BLaER1 (cell line): ENCODE results near the gene SEMA3A.
"Not testable (repeated sequence)": the region's sequence is repeated elsewhere in the genome, so short reads cannot be mapped to it uniquely, and the experiment has no call there.

Experiments
- H3K27ac ChIP-seq: shearing (Covaris generic); formaldehyde crosslinking; 2 replicates; pipeline ENCODE4 v1.8.1; 2022
- H3K27me3 ChIP-seq: shearing (Covaris generic); formaldehyde crosslinking; 2 replicates; pipeline ENCODE4 v1.8.1; 2022
- H3K36me3 ChIP-seq: shearing (Covaris generic); formaldehyde crosslinking; 2 replicates; pipeline ENCODE4 v1.8.1; 2022
- H3K4me1 ChIP-seq: shearing (Covaris generic); formaldehyde crosslinking; 2 replicates; pipeline ENCODE4 v1.8.1; 2022
- H3K4me2 ChIP-seq: shearing (Covaris generic); formaldehyde crosslinking; 2 replicates; pipeline ENCODE4 v1.8.1; 2022
- H3K4me3 ChIP-seq: shearing (Covaris generic); formaldehyde crosslinking; 2 replicates; pipeline ENCODE4 v1.8.1; 2022
- H3K9ac ChIP-seq: shearing (Covaris generic); formaldehyde crosslinking; 2 replicates; pipeline ENCODE4 v1.8.1; 2022
- H3K9me3 ChIP-seq: shearing (Covaris generic); formaldehyde crosslinking; 2 replicates; pipeline ENCODE4 v1.8.1; 2022
- H4K20me1 ChIP-seq: shearing (Covaris generic); formaldehyde crosslinking; 2 replicates; pipeline ENCODE4 v1.8.1; 2022
- Cebpa-rat ChIP-seq: shearing (Covaris generic); IDR thresholded peaks from 2 replicates; pipeline ENCODE4 v1.8.1; 2022

The SEMA3A gene

DNA sequence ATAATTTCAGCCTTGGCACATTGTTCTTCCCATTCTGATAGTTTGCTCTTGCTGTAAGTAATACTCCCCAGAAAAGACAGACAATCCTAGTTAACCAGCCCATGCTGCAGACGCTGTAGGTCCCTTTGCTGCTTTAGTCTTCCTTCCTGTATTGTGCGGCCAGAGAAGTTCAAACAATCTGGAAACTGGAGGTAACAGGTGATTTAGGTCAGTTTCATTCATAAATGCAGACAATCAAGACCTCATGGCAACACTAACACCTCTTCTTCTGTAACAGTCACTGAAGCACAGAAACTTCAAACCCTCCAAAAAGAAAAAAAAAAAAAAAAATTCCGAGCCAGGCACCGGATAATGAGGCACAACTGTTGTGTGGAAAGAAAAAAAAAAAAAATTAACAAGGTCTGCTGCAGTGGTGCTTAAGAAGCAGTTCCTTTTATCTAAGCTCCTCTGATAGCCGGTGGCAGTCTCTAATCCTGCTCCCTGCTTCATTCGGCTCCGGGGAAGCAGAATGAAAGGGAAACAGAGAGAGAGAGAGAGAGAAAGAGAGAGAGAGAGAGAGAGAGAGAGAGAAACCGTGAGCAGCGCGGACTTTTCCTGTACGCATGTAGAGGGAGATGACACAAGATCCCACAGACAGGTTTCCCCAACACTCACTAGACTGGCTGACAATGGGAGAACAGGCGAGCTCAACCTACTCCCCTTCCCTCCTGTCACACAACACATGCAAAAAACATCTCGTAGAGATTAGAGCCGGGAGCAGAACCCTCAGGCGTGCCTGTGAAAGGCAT is at the start of gene SEMA3A:
Gene SEMA3A, minus strand, starts transcription at position 306 of the 788 bp plus-strand sequence. Its CDS starts 203 bp downstream, at position 103.
- no peak within 1 kb of the TSS for H3K9ac ChIP-seq
- no peaks in the 10 kb centered on the region for H3K9me3 ChIP-seq
- no peaks in the 10 kb centered on the region for H3K4me1 ChIP-seq
- no peaks in the 10 kb centered on the region for H3K27me3 ChIP-seq
- no peak within 1 kb of the TSS for H3K4me3 ChIP-seq
- no peak within 1 kb of the TSS for H3K4me2 ChIP-seq
- H3K27ac ChIP-seq, result no peak within 1 kb of the TSS
- no peaks in the 10 kb centered on the region for H4K20me1 ChIP-seq
- no peak for TF ChIP-seq Cebpa-rat
- no peaks in the 10 kb centered on the region for H3K36me3 ChIP-seq

DNA sequence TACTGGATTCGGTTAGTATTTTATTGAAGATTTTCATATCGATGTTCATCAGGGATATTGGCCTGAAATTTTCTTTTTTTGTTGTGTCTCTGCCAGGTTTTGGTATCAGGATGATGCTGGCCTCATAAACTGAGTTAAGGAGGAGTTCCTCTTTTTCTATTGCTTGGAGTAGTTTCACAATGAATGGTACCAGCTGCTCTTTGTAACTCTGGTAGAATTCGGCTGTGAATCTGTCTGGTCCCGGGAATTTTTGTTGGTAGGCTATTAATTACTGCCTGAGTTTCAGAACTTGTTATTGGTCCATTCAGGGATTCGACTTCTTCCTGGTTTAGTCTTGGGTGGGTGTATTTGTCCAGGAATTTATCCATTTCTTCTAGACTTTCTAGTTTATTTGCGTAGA is 48.4 kb upstream of the SEMA3A start:
- not testable (repeated sequence) for H3K4me2 ChIP-seq, H3K9me3 ChIP-seq

DNA sequence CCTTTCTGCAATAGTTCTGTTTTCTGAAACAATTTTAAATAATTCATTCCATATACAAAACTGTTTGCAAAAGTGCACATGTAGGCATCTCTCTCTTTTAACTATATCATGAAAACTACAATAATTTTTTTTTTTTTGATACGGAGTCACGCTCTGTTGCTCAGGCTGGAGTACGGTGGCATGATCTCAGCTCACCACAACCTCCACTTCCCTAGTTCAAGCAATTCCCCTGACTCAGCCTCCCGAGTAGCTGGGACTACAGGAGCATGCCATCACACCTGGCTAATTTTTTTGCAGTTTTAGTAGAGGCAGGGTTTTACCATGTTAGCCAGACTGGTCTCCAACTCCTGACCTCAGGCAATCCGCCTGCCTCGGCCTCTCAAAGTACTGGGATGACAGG is 44.0 kb upstream of the SEMA3A start:
- Histone ChIP-seq H3K4me3 (no peak overlapping the region), H4K20me1 (no peaks in the 10 kb centered on the region), H3K4me2 (no peak overlapping the region), H3K9me3 (0 out of 2 replicates have a peak, but pooled peaks cover 4% of the 10 kb centered on the region), H3K36me3 (no peaks in the 10 kb centered on the region), H3K9ac (no peak overlapping the region), H3K27ac (no peak overlapping the region), H3K4me1 (peaks cover 7% of the 10 kb centered on the region), H3K27me3 (no peaks in the 10 kb centered on the region)
- no peak for TF ChIP-seq Cebpa-rat

More for the DNA sequence above, 48.4 kb upstream of the SEMA3A start:
- H3K9ac ChIP-seq, H3K4me3 ChIP-seq, H3K27me3 ChIP-seq, H3K36me3 ChIP-seq, H4K20me1 ChIP-seq, H3K4me1 ChIP-seq, H3K27ac ChIP-seq: not testable (repeated sequence)

DNA sequence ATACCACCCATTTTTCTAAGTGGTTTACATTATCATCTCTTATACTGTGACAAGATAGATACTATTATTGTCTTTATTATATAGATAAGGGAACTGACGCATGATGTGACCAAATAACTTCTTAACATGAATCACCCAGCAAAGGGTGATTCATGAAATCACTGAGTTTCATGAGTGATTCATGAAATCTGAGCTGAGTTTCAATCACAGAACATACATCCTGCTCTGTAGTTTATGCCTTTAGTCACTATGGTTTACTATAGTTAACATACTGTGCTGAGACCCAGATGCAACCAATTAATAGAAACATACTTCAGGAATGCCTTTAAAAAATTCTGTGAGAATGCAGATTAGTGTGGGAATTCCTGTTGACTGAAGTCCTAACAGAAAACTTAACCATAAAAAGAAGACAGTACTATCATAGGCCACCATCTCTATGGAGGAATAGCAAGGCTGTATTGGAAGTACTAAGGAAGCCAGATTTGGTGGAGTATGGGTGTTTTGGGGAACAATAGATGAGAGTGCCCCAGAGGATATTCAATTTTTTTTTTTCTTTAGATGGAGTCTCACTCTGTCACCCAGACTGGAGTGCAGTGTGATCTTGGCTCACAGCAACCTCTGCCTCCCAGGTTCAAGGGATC is 43.1 kb upstream of the SEMA3A start:
- TF ChIP-seq Cebpa-rat, result no peak
- Histone ChIP-seq H3K4me3 (no peak overlapping the region), H3K9ac (no peak overlapping the region), H3K27ac (no peak overlapping the region), H3K4me2 (no peak overlapping the region), H4K20me1 (no peaks in the 10 kb centered on the region), H3K4me1 (peaks cover 7% of the 10 kb centered on the region), H3K27me3 (no peaks in the 10 kb centered on the region), H3K9me3 (0 out of 2 replicates have a peak, but pooled peaks cover 4% of the 10 kb centered on the region), H3K36me3 (no peaks in the 10 kb centered on the region)

- H3K36me3 ChIP-seq, result no peaks in the 10 kb centered on the region
- no peak overlapping the region for H3K4me2 ChIP-seq
- H3K9me3 ChIP-seq, result 0 out of 2 replicates have a peak, but pooled peaks cover 4% of the 10 kb centered on the region
- H3K27ac ChIP-seq, result no peak overlapping the region
- no peaks in the 10 kb centered on the region for H3K27me3 ChIP-seq
- H3K4me1 ChIP-seq, result peaks cover 7% of the 10 kb centered on the region
- H3K9ac ChIP-seq, result no peak overlapping the region
- no peak for TF ChIP-seq Cebpa-rat
- no peaks in the 10 kb centered on the region for H4K20me1 ChIP-seq
- H3K4me3 ChIP-seq, result no peak overlapping the region
Observed at GRCh38 chr7:84236398-84236797, 41.8 kb upstream of the SEMA3A start.

- no peaks in the 10 kb centered on the region for H4K20me1 ChIP-seq
- no peaks in the 10 kb centered on the region for H3K4me1 ChIP-seq
- no peak overlapping the region for H3K27ac ChIP-seq
- H3K4me3 ChIP-seq, result no peak overlapping the region
- H3K4me2 ChIP-seq, result no peak overlapping the region
- H3K36me3 ChIP-seq, result no peaks in the 10 kb centered on the region
- H3K27me3 ChIP-seq, result no peaks in the 10 kb centered on the region
- H3K9ac ChIP-seq, result no peak overlapping the region
- no peak for TF ChIP-seq Cebpa-rat
- H3K9me3 ChIP-seq, result no peaks in the 10 kb centered on the region
Observed at GRCh38 chr7:84232646-84233045, 38.1 kb upstream of the SEMA3A start.

DNA sequence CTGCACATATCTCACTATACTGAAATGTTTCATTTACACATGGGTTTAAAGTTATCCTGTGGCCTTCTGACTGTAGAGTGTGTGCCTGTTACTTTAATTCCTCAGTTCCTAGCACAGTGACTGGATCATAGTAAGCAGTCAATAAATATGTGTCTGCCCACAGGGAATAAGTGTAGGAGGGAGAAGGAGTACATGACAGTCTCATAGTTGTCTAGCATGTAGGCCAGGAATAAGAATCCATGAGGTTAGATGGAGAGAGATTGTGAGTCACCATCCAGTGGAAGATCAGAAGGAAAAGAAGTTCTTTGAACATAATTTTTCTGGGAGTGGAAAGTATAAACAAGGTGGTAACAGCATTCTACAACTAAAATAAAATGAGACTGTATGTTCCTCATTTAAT is 36.6 kb upstream of the SEMA3A start:
- H3K9me3 ChIP-seq, result no peaks in the 10 kb centered on the region
- no peak for TF ChIP-seq Cebpa-rat
- H3K4me2 ChIP-seq, result no peak overlapping the region
- H3K27ac ChIP-seq, result no peak overlapping the region
- no peak overlapping the region for H3K4me3 ChIP-seq
- H3K36me3 ChIP-seq, result no peaks in the 10 kb centered on the region
- no peaks in the 10 kb centered on the region for H3K27me3 ChIP-seq
- H4K20me1 ChIP-seq, result no peaks in the 10 kb centered on the region
- no peaks in the 10 kb centered on the region for H3K4me1 ChIP-seq
- H3K9ac ChIP-seq, result no peak overlapping the region

GRCh38 chr7:84230491-84230890 is 35.9 kb upstream of the SEMA3A start:
- Histone ChIP-seq H3K27ac (no peak overlapping the region), H3K9me3 (no peaks in the 10 kb centered on the region), H3K4me1 (no peaks in the 10 kb centered on the region), H3K4me3 (no peak overlapping the region), H3K27me3 (no peaks in the 10 kb centered on the region), H4K20me1 (no peaks in the 10 kb centered on the region), H3K9ac (no peak overlapping the region), H3K36me3 (no peaks in the 10 kb centered on the region), H3K4me2 (no peak overlapping the region)
- TF ChIP-seq Cebpa-rat, result no peak

- Histone ChIP-seq H3K27me3 (no peaks in the 10 kb centered on the region), H3K4me2 (no peak overlapping the region), H3K9ac (no peak overlapping the region), H4K20me1 (no peaks in the 10 kb centered on the region), H3K27ac (no peak overlapping the region), H3K9me3 (no peaks in the 10 kb centered on the region), H3K36me3 (no peaks in the 10 kb centered on the region), H3K4me1 (no peaks in the 10 kb centered on the region), H3K4me3 (no peak overlapping the region)
- TF ChIP-seq Cebpa-rat, result no peak
Observed at GRCh38 chr7:84228526-84228925, 33.9 kb upstream of the SEMA3A start.

DNA sequence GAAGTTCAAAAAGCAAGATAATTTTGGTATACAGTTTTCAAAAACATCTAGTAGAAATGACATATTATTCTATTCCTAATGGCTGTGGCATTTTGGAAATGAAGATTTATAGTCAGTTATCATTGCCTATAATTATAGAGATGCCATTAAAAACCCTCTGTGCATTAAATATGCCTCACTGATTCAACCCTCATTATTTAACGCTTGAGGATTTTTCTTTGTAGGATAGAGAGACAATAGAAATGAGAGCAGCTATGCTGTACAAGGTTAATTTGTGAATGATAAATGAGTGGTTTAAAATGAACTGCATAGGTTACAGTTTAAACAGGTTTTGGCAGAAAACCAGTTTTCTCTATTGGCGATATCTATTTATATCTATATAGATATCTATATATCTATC is 32.2 kb upstream of the SEMA3A start:
- Histone ChIP-seq H3K9ac (no peak overlapping the region), H3K4me2 (no peak overlapping the region), H3K27me3 (no peaks in the 10 kb centered on the region), H3K4me3 (no peak overlapping the region), H3K9me3 (no peaks in the 10 kb centered on the region), H3K27ac (no peak overlapping the region), H4K20me1 (no peaks in the 10 kb centered on the region), H3K36me3 (no peaks in the 10 kb centered on the region), H3K4me1 (no peaks in the 10 kb centered on the region)
- TF ChIP-seq Cebpa-rat, result no peak
